Spleen (tissue), 7 donors: Measurements from ENCODE around the gene UFC1.

Experiments
- POLR2AphosphoS5 ChIP-seq, 3 donors: sonication (generic); formaldehyde crosslinking; IDR thresholded peaks; one replicate each; pipeline ENCODE4 v1.5.1; 2017; ENCODE audit warnings: antibody characterized with exemption in 3 of 3
- TF ChIP-seq, protein P1 (sequence below), 11 experiments: fragments of 200-600 bp in 7 of 11; fragments of 450-650 bp in 4 of 11; sonication (generic) in 4 of 11; IDR thresholded peaks in 8 of 11; conservative IDR thresholded peaks in 3 of 11; 1 replicate in 7 of 11; 2 replicates in 4 of 11; pipeline versions ENCODE4 v1.4.0 to v1.8.0; 2016 to 2021; ENCODE audit warnings: antibody characterized with exemption in 11 of 11, inconsistent platforms in 4 of 11, mild to moderate bottlenecking in 1 of 11
- donor health status: DM: no; HTN: no; CAD: no; lungs with moderate emphysema.
- donor health status: DM: no; HTN: no; CAD: no.
- donor health status: DM: no; HTN: no; CAD: no.

DNA sequence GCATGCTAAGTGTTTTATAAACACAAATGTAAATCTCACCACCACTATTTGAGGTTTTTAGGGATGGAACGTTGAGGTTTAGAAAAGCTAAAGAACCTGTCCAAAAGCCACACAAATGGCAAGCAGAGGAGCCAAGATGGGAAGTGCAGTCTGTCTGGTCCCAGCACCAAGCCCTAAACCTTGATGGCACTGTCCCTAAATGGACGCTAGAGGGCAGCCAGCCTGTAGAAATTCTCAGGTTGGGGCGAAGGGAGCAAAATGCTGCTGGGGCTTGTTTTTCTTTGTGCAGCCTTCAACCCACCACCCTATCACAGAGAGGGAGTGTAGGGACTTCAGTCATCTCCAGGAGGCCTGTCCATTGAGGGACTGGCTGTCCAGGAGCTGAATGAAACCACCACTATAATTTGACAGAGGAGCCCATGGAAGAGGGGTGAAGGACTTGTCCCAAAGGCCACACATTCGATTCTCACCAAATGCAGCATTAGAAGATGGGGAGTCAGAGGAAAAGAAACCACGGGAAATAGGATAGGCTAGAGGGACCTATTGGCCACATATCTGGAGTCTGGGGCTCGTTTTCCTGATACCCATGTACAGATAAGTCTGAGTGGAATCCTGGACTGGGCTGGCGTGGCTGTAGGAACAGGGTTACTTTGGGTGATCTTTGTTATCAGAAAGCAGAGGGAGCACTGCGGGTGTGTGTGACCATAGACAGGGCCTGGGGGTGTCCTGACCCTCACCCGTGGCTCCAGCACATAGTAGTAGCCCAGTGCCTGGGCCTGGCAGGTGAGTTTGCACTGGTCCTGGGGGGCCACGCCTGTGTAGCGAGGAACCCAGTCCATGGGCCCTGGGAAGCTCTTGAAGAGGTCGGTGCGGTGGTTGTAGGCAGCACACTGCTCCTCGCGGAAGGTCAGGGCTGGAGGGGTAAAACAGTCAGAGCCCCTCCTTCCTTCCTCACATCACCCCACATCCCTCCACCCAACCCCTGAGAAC lies 39.0 kb downstream of the UFC1 start:
- TF ChIP-seq, protein P1, sequence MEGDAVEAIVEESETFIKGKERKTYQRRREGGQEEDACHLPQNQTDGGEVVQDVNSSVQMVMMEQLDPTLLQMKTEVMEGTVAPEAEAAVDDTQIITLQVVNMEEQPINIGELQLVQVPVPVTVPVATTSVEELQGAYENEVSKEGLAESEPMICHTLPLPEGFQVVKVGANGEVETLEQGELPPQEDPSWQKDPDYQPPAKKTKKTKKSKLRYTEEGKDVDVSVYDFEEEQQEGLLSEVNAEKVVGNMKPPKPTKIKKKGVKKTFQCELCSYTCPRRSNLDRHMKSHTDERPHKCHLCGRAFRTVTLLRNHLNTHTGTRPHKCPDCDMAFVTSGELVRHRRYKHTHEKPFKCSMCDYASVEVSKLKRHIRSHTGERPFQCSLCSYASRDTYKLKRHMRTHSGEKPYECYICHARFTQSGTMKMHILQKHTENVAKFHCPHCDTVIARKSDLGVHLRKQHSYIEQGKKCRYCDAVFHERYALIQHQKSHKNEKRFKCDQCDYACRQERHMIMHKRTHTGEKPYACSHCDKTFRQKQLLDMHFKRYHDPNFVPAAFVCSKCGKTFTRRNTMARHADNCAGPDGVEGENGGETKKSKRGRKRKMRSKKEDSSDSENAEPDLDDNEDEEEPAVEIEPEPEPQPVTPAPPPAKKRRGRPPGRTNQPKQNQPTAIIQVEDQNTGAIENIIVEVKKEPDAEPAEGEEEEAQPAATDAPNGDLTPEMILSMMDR (IDR thresholded peaks at IDR 0.05 in 8 of 11, conservative IDR thresholded peaks at IDR 0.05 in 3 of 11) = peak; percentile 83 to 95 (median 92)
- peak in 1 of 3 donors; percentile 56 for TF ChIP-seq POLR2AphosphoS5 (IDR thresholded peaks at IDR 0.05)
